Left renal pelvis (tissue), 4 donors: Measurements from ENCODE around the gene BUD13. TPM values are rescaled to one million over a fixed set of nuclear protein-coding genes. Genes with fewer than 3 reads are reported as not detected.
A peak's percentile ranks its signal among the peaks of the same experiment; 100 is the strongest.

Source experiments
- DNase-seq, 4 donors: peaks; one replicate each; pipeline ENCODE4 v3.0.0-alpha.2; 2013; ENCODE audit warnings: low read depth in 4 of 4, low spot score in 3 of 4
- polyA plus RNA-seq, 4 donors: library from polyadenylated mRNA; unstranded; fragments of 120-200 nt; gene quantifications; one replicate each; pipeline ENCODE4 v1.2.1, GENCODE V29; 2013; ENCODE audit not compliant: insufficient read length in 4 of 4

BUD13 gene
- polyA plus RNA-seq, 4 donors: 30.6 to 38.9 (median 34.4) TPM

GRCh38 chr11:116792869-116793771 is 20.3 kb upstream of the BUD13 start:
- DNase-seq: no peak

- no peak for DNase-seq
These were observed 19.5 kb upstream of the BUD13 start for GRCh38 chr11:116792144-116792868.

- no peak for DNase-seq
These were observed 19.0 kb upstream of the BUD13 start, which contains the start of gene APOA5 for GRCh38 chr11:116791813-116792143. APOA5 (minus strand) TSS chr11:116791879; CDS start chr11:116791860, 19 bp downstream.

- DNase-seq: peak in 3 of 4 donors; percentile 38 to 46 (median 39)
These were observed 18.4 kb upstream of the BUD13 start for GRCh38 chr11:116791002-116791812.

GRCh38 chr11:116790167-116791001 is 17.6 kb upstream of the BUD13 start:
- no peak for DNase-seq

- DNase-seq: no peak
These were observed 16.2 kb upstream of the BUD13 start for GRCh38 chr11:116788975-116789374.

- DNase-seq: no peak
These were observed 15.7 kb upstream of the BUD13 start for GRCh38 chr11:116788534-116788933.

GRCh38 chr11:116787786-116788486 is 15.1 kb upstream of the BUD13 start, which contains the start of gene ZPR1:
ZPR1 (minus strand) TSS chr11:116788023; CDS start chr11:116787990, 33 bp downstream.
- peak; percentile 46 to 60 (median 56) for DNase-seq

- DNase-seq: no peak
These were observed 14.6 kb upstream of the BUD13 start for GRCh38 chr11:116787436-116787785.

GRCh38 chr11:116786966-116787365 is 14.2 kb upstream of the BUD13 start:
- no peak for DNase-seq

GRCh38 chr11:116786326-116786725 is 13.5 kb upstream of the BUD13 start:
- DNase-seq: no peak

GRCh38 chr11:116782728-116783127 is 9.9 kb upstream of the BUD13 start:
- no peak for DNase-seq

- no peak for DNase-seq
These were observed 5.8 kb upstream of the BUD13 start for GRCh38 chr11:116778556-116778955.

GRCh38 chr11:116777056-116777455 is 4.3 kb upstream of the BUD13 start:
- DNase-seq: no peak

GRCh38 chr11:116776522-116776984 is 3.8 kb upstream of the BUD13 start:
- no peak for DNase-seq

- DNase-seq: no peak
These were observed 3.2 kb upstream of the BUD13 start for GRCh38 chr11:116775975-116776374.

- DNase-seq: no peak
These were observed 1.9 kb upstream of the BUD13 start for GRCh38 chr11:116774661-116775060.

GRCh38 chr11:116773203-116774097 is 663 bp upstream of the BUD13 start:
- peak in 2 of 4 donors; percentile 39 to 46 for DNase-seq
